H1 (cell line): ENCODE data around the gene SIPA1L3. TPM values are rescaled to one million over a fixed set of nuclear protein-coding genes. Genes with fewer than 3 reads are reported as not detected.

Source experiments
- CTCF ChIA-PET: fragments of 300-600 bp; sonication (Branson Sonifier 250); formaldehyde crosslinking; loops from one replicate; lab custom pipeline; 2021; ENCODE audit not compliant: partially characterized antibody; lab: Charles Lee
- POLR2A ChIA-PET: fragments of 300-600 bp; sonication (Branson Sonifier 250); formaldehyde crosslinking; loops from one replicate; lab custom pipeline; 2021; ENCODE audit warnings: inconsistent platforms; ENCODE audit not compliant: partially characterized antibody; lab: Charles Lee
- DNase-seq, 2 experiments: peaks; one replicate each; pipeline versions ENCODE4 v3.0.0 to v3.0.0-alpha.2; 2010 to 2022; ENCODE audit warnings: low spot score in 2 of 2, low read depth in 1 of 2, mixed read lengths in 1 of 2
- FAIRE-seq: peaks from 2 replicates; lab custom pipeline; 2011; peaks lifted over from hg19 to GRCh38; lab: Jason Lieb, UNC
- H2AFZ ChIP-seq: 2 replicates; pipeline ENCODE4 v1.8.1; 2012; ENCODE audit warnings: low read length, inconsistent platforms
- H2AK5ac ChIP-seq: 2 replicates; pipeline ENCODE4 v1.6.1; 2013; ENCODE audit warnings: low read depth, low read length
- H2BK120ac ChIP-seq: replicated peaks from 2 replicates; pipeline ENCODE3; 2013; ENCODE audit warnings: low read depth, low read length, inconsistent platforms
- H2BK12ac ChIP-seq: 2 replicates; pipeline ENCODE4 v1.6.1; 2013; ENCODE audit warnings: low read depth, low read length
- H2BK15ac ChIP-seq: 2 replicates; pipeline ENCODE4 v1.6.1; 2013; ENCODE audit warnings: low read length
- H2BK20ac ChIP-seq: 2 replicates; pipeline ENCODE4 v1.6.1; 2013; ENCODE audit warnings: low read length
- H2BK5ac ChIP-seq: 2 replicates; pipeline ENCODE4 v1.6.1; 2013; ENCODE audit warnings: low read depth, low read length
- H3K14ac ChIP-seq: 2 replicates; pipeline ENCODE4 v1.6.1; 2013; ENCODE audit warnings: inconsistent platforms; ENCODE audit not compliant: insufficient read length
- H3K18ac ChIP-seq: 2 replicates; pipeline ENCODE4 v1.6.1; 2013; ENCODE audit warnings: low read length; ENCODE audit errors: extremely low read depth
- H3K23ac ChIP-seq: 2 replicates; pipeline ENCODE4 v1.6.1; 2013; ENCODE audit warnings: inconsistent platforms; ENCODE audit not compliant: insufficient read length
- H3K23me2 ChIP-seq: 2 replicates; pipeline ENCODE4 v1.6.1; 2013; ENCODE audit warnings: low read depth, low read length
- H3K27ac ChIP-seq: 2 replicates; pipeline ENCODE4 v1.6.1; 2011; ENCODE audit warnings: low read depth, low read length, inconsistent platforms
- H3K27me3 ChIP-seq, 4 experiments: replicated peaks in 1 of 4; 1 replicate in 1 of 4; 2 replicates in 3 of 4; pipeline versions ENCODE4 v1.6.1 to v1.8.1; 2011 to 2013; ENCODE audit warnings: low read length in 3 of 4, mild to moderate bottlenecking in 3 of 4, inconsistent platforms in 2 of 4, mixed read lengths in 2 of 4, moderate library complexity in 1 of 4; ENCODE audit not compliant: control insufficient read depth in 3 of 4, insufficient read depth in 3 of 4; ENCODE audit errors: extremely low read depth in 1 of 4
- H3K36me3 ChIP-seq, 4 experiments: 2 replicates each; pipeline versions ENCODE4 v1.6.1 to v1.8.1; 2011 to 2013; ENCODE audit warnings: mild to moderate bottlenecking in 4 of 4, low read length in 3 of 4, moderate library complexity in 2 of 4, control low read depth in 1 of 4, inconsistent platforms in 1 of 4; ENCODE audit not compliant: insufficient read depth in 4 of 4, control insufficient read depth in 2 of 4
- H3K4ac ChIP-seq: replicated peaks from 2 replicates; pipeline ENCODE3; 2013; ENCODE audit warnings: low read length, low read depth, mixed read lengths, inconsistent platforms; ENCODE audit not compliant: insufficient read length
- H3K4me1 ChIP-seq, 4 experiments: replicated peaks in 1 of 4; 1 replicate in 1 of 4; 2 replicates in 3 of 4; pipeline versions ENCODE4 v1.6.1 to v1.8.1; 2011 to 2013; ENCODE audit warnings: low read length in 3 of 4, inconsistent platforms in 2 of 4, mixed read lengths in 1 of 4; ENCODE audit not compliant: insufficient read depth in 4 of 4, control insufficient read depth in 3 of 4
- H3K4me2 ChIP-seq, 2 experiments: 2 replicates each; pipeline versions ENCODE4 v1.6.1 to v1.8.1; 2011 to 2013; ENCODE audit warnings: low read depth in 2 of 2, low read length in 2 of 2, control low read depth in 1 of 2, inconsistent platforms in 1 of 2, mild to moderate bottlenecking in 1 of 2; ENCODE audit not compliant: insufficient read depth in 1 of 2
- H3K4me3 ChIP-seq, 4 experiments: fragments of 200-600, 300-600 bp in 1 of 4; sonication (generic), shearing (Covaris generic), sonication (Bioruptor Twin) in 1 of 4; 2 replicates each; pipeline versions ENCODE4 v1.5.1 to v1.8.1; 2011 to 2016; ENCODE audit warnings: low read length in 4 of 4, low read depth in 3 of 4, control low read depth in 2 of 4, inconsistent platforms in 2 of 4, mild to moderate bottlenecking in 2 of 4, mixed read lengths in 1 of 4, moderate library complexity in 1 of 4; ENCODE audit not compliant: insufficient read depth in 2 of 4; ENCODE audit errors: extremely low read depth in 1 of 4
- H3K56ac ChIP-seq: replicated peaks from 2 replicates; pipeline ENCODE3; 2013; ENCODE audit warnings: low read depth, mild to moderate bottlenecking, mixed read lengths, low read length, inconsistent platforms; ENCODE audit not compliant: insufficient read length
- H3K79me1 ChIP-seq: 2 replicates; pipeline ENCODE4 v1.6.1; 2013; ENCODE audit warnings: low read depth, low read length, control low read depth
- H3K79me2 ChIP-seq, 2 experiments: 2 replicates each; pipeline versions ENCODE4 v1.6.1 to v1.8.1; 2012 to 2013; ENCODE audit warnings: low read length in 2 of 2, mild to moderate bottlenecking in 2 of 2, inconsistent platforms in 1 of 2; ENCODE audit not compliant: insufficient read depth in 2 of 2, control insufficient read depth in 1 of 2
- H3K9ac ChIP-seq, 4 experiments: replicated peaks in 1 of 4; 1 replicate in 1 of 4; 2 replicates in 3 of 4; pipeline versions ENCODE4 v1.6.1 to v1.8.1; 2011 to 2013; ENCODE audit warnings: low read depth in 3 of 4, low read length in 3 of 4, control low read depth in 2 of 4, mild to moderate bottlenecking in 2 of 4, moderate library complexity in 2 of 4, inconsistent platforms in 1 of 4; ENCODE audit errors: extremely low read depth in 1 of 4
- H3K9me3 ChIP-seq, 2 experiments: 2 replicates each; pipeline versions ENCODE4 v1.6.1 to v1.8.1; 2012 to 2013; ENCODE audit warnings: mild to moderate bottlenecking in 2 of 2, moderate library complexity in 2 of 2, control low read depth in 1 of 2, inconsistent platforms in 1 of 2, low read depth in 1 of 2, low read length in 1 of 2, mixed read lengths in 1 of 2; ENCODE audit not compliant: insufficient read depth in 2 of 2
- H4K20me1 ChIP-seq, 2 experiments: replicated peaks in 1 of 2; 2 replicates each; pipeline versions ENCODE3 to v1.8.1; 2011 to 2013; ENCODE audit warnings: inconsistent platforms in 2 of 2, low read length in 2 of 2, mild to moderate bottlenecking in 1 of 2; ENCODE audit not compliant: insufficient read depth in 2 of 2, control insufficient read depth in 1 of 2
- H4K5ac ChIP-seq: 2 replicates; pipeline ENCODE4 v1.6.1; 2013; ENCODE audit warnings: low read length, low read depth, mixed read lengths, inconsistent platforms; ENCODE audit not compliant: insufficient read length
- H4K8ac ChIP-seq: 2 replicates; pipeline ENCODE4 v1.8.0; 2013; ENCODE audit warnings: mild to moderate bottlenecking, moderate library complexity, low read length, inconsistent platforms; ENCODE audit not compliant: insufficient read depth; ENCODE audit errors: extremely low read depth
- H4K91ac ChIP-seq: replicated peaks from 2 replicates; pipeline ENCODE3; 2013; ENCODE audit warnings: low read length, mixed read lengths, inconsistent platforms; ENCODE audit not compliant: insufficient read length
- BACH1 ChIP-seq: IDR thresholded peaks from 2 replicates; pipeline ENCODE4 v1.6.1; 2012; ENCODE audit warnings: low read length, improper control_type of control experiment
- NANOG ChIP-seq: IDR thresholded peaks from 2 replicates; pipeline ENCODE4 v1.6.1; 2011; ENCODE audit warnings: low read length, low read depth, mild to moderate bottlenecking, inconsistent platforms; ENCODE audit not compliant: insufficient read depth, poor library complexity, severe bottlenecking
- PHF8 ChIP-seq: fragments of 200-600 bp; sonication (generic); conservative IDR thresholded peaks from 2 replicates; pipeline ENCODE4 v1.7.1; 2012; ENCODE audit warnings: low read depth, mild to moderate bottlenecking, inconsistent platforms, low read length, moderate library complexity
- SP1 ChIP-seq: IDR thresholded peaks from 2 replicates; pipeline ENCODE4 v1.6.1; 2011; ENCODE audit warnings: low read depth, low read length
- YY1 ChIP-seq: IDR thresholded peaks from 2 replicates; pipeline ENCODE4 v1.6.1; 2011; ENCODE audit warnings: low read depth, mild to moderate bottlenecking, low read length
- ZNF274 ChIP-seq: IDR thresholded peaks from 2 replicates; pipeline ENCODE4 v1.7.0; 2012; ENCODE audit warnings: low read length, borderline replicate concordance; ENCODE audit errors: extremely low read depth
- WGBS, 2 experiments: shearing (Covaris generic) in 1 of 2; methylation state at CpG; one replicate each; pipeline versions ENCODE4 v1.1.6 to v1.1.7; 2013 to 2015; ENCODE audit warnings: low lambda C conversion rate in 2 of 2, mixed read lengths in 2 of 2, inconsistent platforms in 1 of 2, low coverage in 1 of 2, missing lambda C conversion rate in 1 of 2; ENCODE audit not compliant: insufficient replicate concordance in 2 of 2, insufficient coverage in 1 of 2, insufficient read length in 1 of 2; ENCODE audit errors: extremely low coverage in 1 of 2, missing lambda C conversion rate in 1 of 2; 5-methylcytosine and 5-hydroxymethylcytosine counted together
- polyA plus RNA-seq, 7 experiments: library from polyadenylated mRNA; depleted of rRNA in 3 of 7; stranded (reverse) in 5 of 7; unstranded in 2 of 7; fragments of >200 nt in 5 of 7; fragments of 200-250 nt in 2 of 7; gene quantifications; 1 replicate in 5 of 7; 2 replicates in 1 of 7; 4 replicates in 1 of 7; pipeline versions ENCODE4 v1.2.1 to v1.2.3, GENCODE V29; 2011 to 2013; ENCODE audit warnings: missing spikeins in 2 of 7, mixed read lengths in 2 of 7
- total RNA-seq: library from RNA; stranded (reverse); fragmentation: NEBNext Ultra II Directional; extraction: Animal tissue kit (Norgen Biotek cat#: 25700); gene quantifications from 2 replicates; pipeline ENCODE4 v1.2.1, GENCODE V29; 2021

Gene SIPA1L3
- total and polyA plus RNA-seq, 2 of the 8 experiments (the other 6 are each of a cell fraction or from before 2014, with no cell fraction given) = 15.0 to 54.9 TPM

DNA sequence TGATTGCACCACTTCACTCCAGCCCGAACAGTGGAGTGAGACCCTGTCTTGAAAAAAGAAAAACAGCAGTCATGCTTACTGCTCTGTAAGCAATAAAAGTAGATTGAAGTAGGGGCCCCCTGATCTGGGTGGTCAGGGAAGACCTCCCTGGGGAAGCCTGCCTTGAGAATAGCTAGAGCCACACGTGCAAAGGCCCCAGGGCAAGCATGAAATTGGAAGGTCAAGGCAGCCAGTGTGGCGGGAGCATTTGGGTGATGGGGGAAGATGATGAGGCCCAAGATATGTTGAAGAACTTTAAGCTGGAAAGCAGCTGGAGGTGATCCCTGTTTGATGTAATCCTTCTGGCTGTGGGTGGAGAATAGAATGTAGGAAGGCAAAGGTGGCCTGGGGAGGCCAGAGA is 104.4 kb downstream of the SIPA1L3 start:
- Histone ChIP-seq H3K79me2 (peaks cover 0 to 14% of the 10 kb centered on the region in 2 experiments; a peak in 2 of 4 replicates), H2AK5ac (no peak overlapping the region), H3K4me3 (no peak overlapping the region), H3K14ac (no peak overlapping the region), H3K27me3 (no peaks in the 10 kb centered on the region), H3K27ac (no peak overlapping the region), H3K9ac (no peak overlapping the region), H3K4me1 (peaks cover 0 to 15% (median 9%) of the 10 kb centered on the region in 4 experiments; a peak in 6 of 7 replicates), H2AFZ (no peak overlapping the region), H2BK15ac (no peak overlapping the region), H3K23ac (no peak overlapping the region), H4K5ac (no peak overlapping the region), H4K20me1 (no peaks in the 10 kb centered on the region), H2BK12ac (peak overlapping the region; percentile 68; the same call in 1 of the 2 replicates), H2BK5ac (no peak overlapping the region), H4K8ac (no peak overlapping the region), H3K9me3 (no peaks in the 10 kb centered on the region), H4K91ac (no peak overlapping the region), H2BK20ac (no peak overlapping the region), H3K4me2 (no peak overlapping the region), H3K18ac (no peak overlapping the region), H3K36me3 (no peaks in the 10 kb centered on the region), H3K79me1 (peaks cover 3% of the 10 kb centered on the region), H3K4ac (no peak overlapping the region), H3K23me2 (no peaks in the 10 kb centered on the region), H2BK120ac (no peak overlapping the region), H3K56ac (no peak overlapping the region)
- WGBS, 2 experiments = 100% methylated on average over 3 of the region's 3 CpGs; no CpG with 5 or more reads in 1 of the 2 experiments
- POLR2A ChIA-PET = interaction anchor here (2.1 to 3.7 kb wide), 2 partner anchors 8 to 21 kb away, joined by 5 to 20 read pairs; no protein-coding TSS in a partner anchor
- CTCF ChIA-PET = interaction anchor here (0.9 to 2.5 kb wide), 5 partner anchors 12 to 114 kb away, joined by 3 to 10 read pairs (median 6); no protein-coding TSS in a partner anchor
- FAIRE-seq (no peak), DNase-seq (no peak)
- no peak for TF ChIP-seq BACH1
- no peak for TF ChIP-seq PHF8
- no peak for TF ChIP-seq SP1
- TF ChIP-seq YY1 = no peak
- TF ChIP-seq ZNF274 = no peak
- TF ChIP-seq NANOG = no peak
